ENCODE results near the gene IER2.

DNA sequence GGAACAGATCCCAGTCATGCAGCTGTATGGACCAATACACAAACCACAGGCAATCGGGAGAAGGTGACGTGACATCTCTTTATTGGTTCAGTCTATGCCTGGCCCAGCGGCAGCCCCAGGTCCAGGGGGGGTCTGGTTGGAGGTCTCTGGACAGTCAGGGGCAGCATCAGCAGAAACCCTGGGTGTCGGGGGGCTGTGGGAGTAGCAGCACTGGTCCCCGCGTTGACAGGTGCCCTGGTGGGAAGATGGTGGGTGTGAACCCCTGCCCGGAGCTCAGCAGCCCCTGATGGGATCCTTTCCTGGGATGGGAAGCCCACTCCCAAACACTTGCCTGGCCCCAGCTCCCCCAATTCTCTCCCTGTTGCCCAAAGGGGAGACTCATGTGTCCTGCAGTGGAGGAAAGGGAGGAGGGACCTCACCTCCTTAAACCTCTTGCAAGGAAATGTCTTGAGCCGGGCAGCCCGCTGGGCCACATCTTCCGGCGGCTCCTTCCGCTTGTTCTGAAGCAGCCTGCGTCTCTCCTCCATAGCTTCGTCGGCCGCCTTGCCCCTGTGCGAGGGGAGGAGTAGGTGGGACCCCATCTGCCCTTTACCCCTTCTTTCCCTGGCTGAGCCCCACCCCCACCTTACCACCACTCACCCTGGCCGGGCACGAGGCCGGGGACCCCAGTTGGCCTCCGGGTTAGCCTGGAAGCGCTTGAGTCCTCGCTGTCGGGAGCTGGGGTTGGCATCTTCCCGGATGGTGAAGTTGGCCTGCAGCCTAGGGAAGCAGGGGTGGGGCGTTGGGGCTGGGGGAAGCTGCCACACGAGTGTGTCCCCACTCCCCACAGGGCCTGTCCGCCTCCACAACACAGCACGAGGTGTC is 45.1 kb upstream of the IER2 start:
- TF ChIP-seq POLR2A (IDR thresholded peaks at IDR 0.05), result no peak
- TF ChIP-seq, protein P1, sequence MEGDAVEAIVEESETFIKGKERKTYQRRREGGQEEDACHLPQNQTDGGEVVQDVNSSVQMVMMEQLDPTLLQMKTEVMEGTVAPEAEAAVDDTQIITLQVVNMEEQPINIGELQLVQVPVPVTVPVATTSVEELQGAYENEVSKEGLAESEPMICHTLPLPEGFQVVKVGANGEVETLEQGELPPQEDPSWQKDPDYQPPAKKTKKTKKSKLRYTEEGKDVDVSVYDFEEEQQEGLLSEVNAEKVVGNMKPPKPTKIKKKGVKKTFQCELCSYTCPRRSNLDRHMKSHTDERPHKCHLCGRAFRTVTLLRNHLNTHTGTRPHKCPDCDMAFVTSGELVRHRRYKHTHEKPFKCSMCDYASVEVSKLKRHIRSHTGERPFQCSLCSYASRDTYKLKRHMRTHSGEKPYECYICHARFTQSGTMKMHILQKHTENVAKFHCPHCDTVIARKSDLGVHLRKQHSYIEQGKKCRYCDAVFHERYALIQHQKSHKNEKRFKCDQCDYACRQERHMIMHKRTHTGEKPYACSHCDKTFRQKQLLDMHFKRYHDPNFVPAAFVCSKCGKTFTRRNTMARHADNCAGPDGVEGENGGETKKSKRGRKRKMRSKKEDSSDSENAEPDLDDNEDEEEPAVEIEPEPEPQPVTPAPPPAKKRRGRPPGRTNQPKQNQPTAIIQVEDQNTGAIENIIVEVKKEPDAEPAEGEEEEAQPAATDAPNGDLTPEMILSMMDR (IDR thresholded peaks at IDR 0.05), result peak in 1 of 6 experiments; percentile 6
- TF ChIP-seq POLR2AphosphoS5 (IDR thresholded peaks at IDR 0.05), result no peak
- TF ChIP-seq EP300 (IDR thresholded peaks at IDR 0.05), result no peak
